Activated CD4-positive, alpha-beta T cell treated with anti-CD3 and anti-CD28 coated beads for 36 hours (primary cell): ENCODE data around the gene FBXL15. TPM values are rescaled to one million over a fixed set of nuclear protein-coding genes. Genes with fewer than 3 reads are reported as not detected.

Source experiments
- ATAC-seq: fragments of 200-7000 bp; cut with Tn5 transposase; one replicate; pipeline ENCODE4 v1.10.0; 2021; ENCODE audit warnings: mild to moderate bottlenecking, moderate library complexity
- CTCF ChIA-PET: fragments of 350-600 bp; sonication (Branson Sonifier 250); formaldehyde crosslinking; loops from one replicate; lab custom pipeline; 2021; ENCODE audit warnings: antibody characterized with exemption; lab: Charles Lee
- POLR2A ChIA-PET: fragments of 350-600 bp; sonication (Branson Sonifier 250); formaldehyde crosslinking; loops from one replicate; lab custom pipeline; 2021; ENCODE audit warnings: antibody characterized with exemption, inconsistent platforms; lab: Charles Lee
- DNase-seq: peaks from one replicate; pipeline ENCODE4 v3.0.0-alpha.2; 2020
- H3K27ac Mint-ChIP-seq: one replicate; pipeline ENCODE4 v1.8.0; 2021; ENCODE audit warnings: mixed read lengths
- H3K27me3 Mint-ChIP-seq: one replicate; pipeline ENCODE4 v1.8.0; 2021; ENCODE audit warnings: mixed read lengths
- H3K36me3 Mint-ChIP-seq: one replicate; pipeline ENCODE4 v1.8.0; 2021; ENCODE audit warnings: low read depth, mixed read lengths
- H3K4me1 Mint-ChIP-seq: one replicate; pipeline ENCODE4 v1.8.0; 2021; ENCODE audit warnings: mixed read lengths
- H3K4me3 Mint-ChIP-seq: one replicate; pipeline ENCODE4 v1.8.0; 2021; ENCODE audit warnings: mild to moderate bottlenecking, moderate library complexity, mixed read lengths
- H3K9me3 Mint-ChIP-seq: one replicate; pipeline ENCODE4 v1.8.0; 2021; ENCODE audit warnings: low read depth, mixed read lengths
- intact Hi-C, 2 experiments: fragments of 100-400 bp; cut with DNase I in 1 of 2; cut with micrococcal nuclease in 1 of 2; formaldehyde crosslinking; loops; one replicate each; pipeline versions ENCODE4 v1.14.2 to v1.15.1; 2022 to 2024; cut with DNase I, micrococcal nuclease
- total RNA-seq, 2 experiments: library from RNA; stranded (reverse); gene quantifications; one replicate each; pipeline ENCODE4 v1.2.3, GENCODE V29; 2021

FBXL15 gene
- total RNA-seq, 2 experiments from 2014 or later: 5.4 to 11.9 TPM

DNA sequence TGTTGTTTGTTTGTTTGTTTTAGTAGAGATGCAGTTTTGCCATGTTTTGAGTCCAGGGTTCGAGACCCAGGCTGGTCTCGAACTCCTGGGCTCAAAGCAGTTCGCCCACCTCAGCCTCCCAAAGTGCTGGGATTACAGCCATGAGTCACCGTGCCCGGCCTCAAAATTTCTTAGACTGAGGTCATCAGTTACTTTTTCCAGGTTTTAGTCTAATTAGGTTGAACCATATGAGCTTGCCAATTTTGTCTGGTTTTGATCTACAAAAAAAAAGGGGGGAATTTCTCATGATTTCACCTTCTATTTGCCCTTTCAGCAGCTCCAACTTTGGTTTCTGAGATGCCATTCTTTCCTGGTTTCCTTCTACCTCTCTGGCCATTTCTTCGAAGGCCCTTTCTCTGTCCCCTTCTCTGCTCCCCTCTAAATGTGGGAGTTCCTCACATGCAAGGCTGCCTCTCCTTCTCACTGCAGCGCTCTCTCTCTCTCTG is 6.2 kb downstream of the FBXL15 start:
- intact Hi-C loops: no loop called here
- peaks cover 28% of the 10 kb centered on the region for H3K4me1 Mint-ChIP-seq
- no peaks in the 10 kb centered on the region for H3K27me3 Mint-ChIP-seq
- no peak for DNase-seq
- no peak for ATAC-seq
- peaks cover 6% of the 10 kb centered on the region for H3K36me3 Mint-ChIP-seq
- no peaks in the 10 kb centered on the region for H3K9me3 Mint-ChIP-seq
- POLR2A ChIA-PET: interaction anchor here (0.9 kb wide), 1 partner anchor 42 kb away, joined by 3 read pairs; no protein-coding TSS in a partner anchor
- H3K4me3 Mint-ChIP-seq: no peak overlapping the region
- H3K27ac Mint-ChIP-seq: peak overlapping the region; percentile 60
- CTCF ChIA-PET: interaction anchor here (0.8 to 1.4 kb wide), 4 partner anchors 25 to 265 kb away, joined by 3 to 5 read pairs (median 4); no protein-coding TSS in a partner anchor

DNA sequence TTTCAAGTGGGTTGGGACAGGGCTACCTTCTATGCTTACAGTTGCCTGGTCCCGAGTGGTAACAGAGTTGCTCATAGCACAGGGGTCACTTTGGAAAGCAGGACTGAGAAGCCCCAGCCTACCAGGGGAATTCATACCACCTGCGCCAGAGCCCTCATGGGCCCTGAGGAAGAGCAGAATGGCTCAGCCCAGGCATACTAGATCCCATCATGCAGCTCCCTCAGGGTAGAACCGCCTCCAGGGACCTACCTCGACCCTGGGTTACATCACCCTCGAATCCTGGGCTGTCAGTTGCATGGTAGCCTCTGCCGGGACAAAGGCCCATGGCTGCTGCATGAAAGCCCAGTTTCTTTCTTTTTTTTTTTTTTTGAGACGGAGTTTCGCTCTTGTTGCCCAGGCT is 8.8 kb downstream of the FBXL15 start:
- ATAC-seq (no peak), DNase-seq (no peak)
- ChIA-PET CTCF (interaction anchor here (0.9 to 3.7 kb wide), 2 partner anchors 8 to 19 kb away, joined by 3 to 35 read pairs; partner anchors contain the start of gene FBXL15), POLR2A (interaction anchor here (0.6 kb wide), 1 partner anchor 21 kb away, joined by 3 read pairs; no protein-coding TSS in a partner anchor)
- intact Hi-C loops: no loop called here
- Mint-ChIP-seq H3K4me3 (no peak overlapping the region), H3K9me3 (no peaks in the 10 kb centered on the region), H3K27me3 (no peaks in the 10 kb centered on the region), H3K4me1 (peaks cover 34% of the 10 kb centered on the region), H3K27ac (no peak overlapping the region), H3K36me3 (peaks cover 2% of the 10 kb centered on the region)

DNA sequence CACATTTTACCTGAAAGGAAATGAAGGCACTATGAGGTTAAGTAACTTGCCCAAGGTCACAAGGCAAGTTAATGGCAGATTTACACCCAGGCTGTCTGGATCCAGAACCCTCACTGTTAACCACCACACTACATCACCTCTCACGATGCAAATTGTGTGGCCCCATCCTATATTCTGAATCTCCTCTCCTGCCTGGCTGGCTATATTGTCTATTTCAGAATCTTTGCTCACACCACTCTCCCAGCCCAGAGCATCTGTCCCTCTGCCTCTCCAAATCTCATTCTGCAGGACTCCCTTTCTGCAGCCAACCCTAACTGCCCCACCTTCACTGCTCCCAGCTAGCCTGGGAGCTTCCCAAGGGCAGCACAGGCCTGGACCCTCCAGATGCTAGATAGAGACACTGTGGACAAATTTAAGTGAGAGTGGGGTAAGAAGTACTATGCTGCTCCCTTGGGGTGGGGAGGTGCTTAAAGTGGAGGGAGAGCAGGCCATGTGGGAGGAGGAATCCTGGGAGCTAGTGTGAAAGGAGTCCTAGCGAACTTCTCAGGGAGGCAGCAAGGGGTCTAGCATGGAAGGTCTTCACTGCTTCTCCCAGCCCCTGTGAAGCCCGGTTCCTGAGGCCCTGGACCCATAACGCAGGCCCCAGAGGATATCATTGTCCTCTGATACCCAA is 11.0 kb downstream of the FBXL15 start:
- Mint-ChIP-seq H3K4me3 (peak overlapping the region; percentile 85), H3K36me3 (peaks cover 2% of the 10 kb centered on the region), H3K9me3 (no peaks in the 10 kb centered on the region), H3K27ac (peak overlapping the region; percentile 94), H3K4me1 (peaks cover 45% of the 10 kb centered on the region), H3K27me3 (no peaks in the 10 kb centered on the region)
- intact Hi-C loops: loop anchor here (1.0 to 10.0 kb wide), 12 partner anchors 10 to 963 kb away; partner anchors contain the start of genes ACTR1A (in 2 of the 2), ATP5MK (in 1 of the 2), GBF1 (in 1 of the 2) and NFKB2 (in 1 of the 2)
- ATAC-seq (no peak), DNase-seq (peak; percentile 24)
- ChIA-PET POLR2A (interaction anchor here (0.7 to 1.7 kb wide), 5 partner anchors 9 to 32 kb away, joined by 3 to 27 read pairs (median 5); partner anchors contain the start of genes C10orf95 and FBXL15), CTCF (interaction anchor here (0.6 to 3.7 kb wide), 11 partner anchors 10 to 262 kb away, joined by 3 to 35 read pairs (median 4); partner anchors contain the start of genes C10orf95, FBXL15 and NFKB2)

DNA sequence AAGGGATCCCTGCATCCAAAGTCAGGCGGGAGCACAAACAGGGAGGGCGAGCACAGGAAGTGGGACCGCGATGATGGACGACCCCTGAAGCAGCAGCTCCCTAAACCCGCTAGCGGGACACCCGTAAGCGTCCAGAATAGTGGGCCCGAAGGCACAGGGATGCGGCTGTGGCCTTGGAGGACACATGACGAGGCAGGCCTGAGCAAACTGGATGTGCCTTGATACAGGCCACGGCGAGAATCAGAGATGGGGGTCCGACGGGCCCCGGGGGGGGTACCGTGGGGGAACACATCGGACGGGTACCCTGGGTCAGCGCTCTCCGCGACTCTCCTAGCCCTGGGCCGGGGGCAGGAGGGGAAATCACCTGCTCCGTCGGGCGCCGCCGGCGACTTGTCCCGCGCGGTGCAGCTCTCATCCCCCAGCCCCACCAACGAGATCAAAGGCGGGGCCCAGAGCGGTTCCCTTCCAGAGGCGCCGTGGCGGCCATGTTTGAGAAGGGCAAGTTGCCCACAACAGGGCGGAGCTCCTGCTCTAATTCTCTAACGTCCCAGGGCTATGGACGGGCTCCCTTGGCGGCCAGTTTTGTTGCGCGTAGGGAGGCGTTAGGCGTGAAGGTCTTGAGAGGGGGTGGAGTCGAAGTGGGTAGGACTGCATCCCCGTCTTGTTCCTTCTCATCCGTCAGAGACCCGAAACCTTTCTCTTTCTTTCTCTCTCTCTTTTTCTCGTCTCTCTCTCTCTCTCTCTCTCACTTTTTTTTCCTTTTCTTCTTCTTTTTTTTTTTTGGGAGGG is 11.7 kb downstream of the FBXL15 start, which contains the start of gene CUEDC2:
Gene CUEDC2, minus strand, starts transcription at position 413 of the 789 bp plus-strand sequence. CDS start 7,386 bp downstream, outside the sequence.
- DNase-seq: peak; percentile 99
- Mint-ChIP-seq H3K27me3 (no peaks in the 10 kb centered on the region), H3K4me1 (peaks cover 42% of the 10 kb centered on the region), H3K9me3 (no peaks in the 10 kb centered on the region), H3K27ac (peak within 1 kb of the TSS; percentile 94), H3K4me3 (peak within 1 kb of the TSS; percentile 85), H3K36me3 (peaks cover 2% of the 10 kb centered on the region)
- ChIA-PET POLR2A (interaction anchor here (0.6 to 1.7 kb wide), 10 partner anchors 10 to 202 kb away, joined by 3 to 27 read pairs (median 4); partner anchors contain the start of genes C10orf95, FBXL15 and NFKB2), CTCF (interaction anchor here (0.7 to 3.7 kb wide), 12 partner anchors 10 to 263 kb away, joined by 3 to 35 read pairs (median 4); partner anchors contain the start of genes C10orf95, FBXL15 and NFKB2)
- peak; percentile 94 for ATAC-seq
- intact Hi-C loops: loop anchor here (1.0 to 10.0 kb wide), 12 partner anchors 11 to 962 kb away; partner anchors contain the start of genes ACTR1A (in 2 of the 2), ATP5MK (in 1 of the 2), GBF1 (in 1 of the 2) and NFKB2 (in 1 of the 2)

DNA sequence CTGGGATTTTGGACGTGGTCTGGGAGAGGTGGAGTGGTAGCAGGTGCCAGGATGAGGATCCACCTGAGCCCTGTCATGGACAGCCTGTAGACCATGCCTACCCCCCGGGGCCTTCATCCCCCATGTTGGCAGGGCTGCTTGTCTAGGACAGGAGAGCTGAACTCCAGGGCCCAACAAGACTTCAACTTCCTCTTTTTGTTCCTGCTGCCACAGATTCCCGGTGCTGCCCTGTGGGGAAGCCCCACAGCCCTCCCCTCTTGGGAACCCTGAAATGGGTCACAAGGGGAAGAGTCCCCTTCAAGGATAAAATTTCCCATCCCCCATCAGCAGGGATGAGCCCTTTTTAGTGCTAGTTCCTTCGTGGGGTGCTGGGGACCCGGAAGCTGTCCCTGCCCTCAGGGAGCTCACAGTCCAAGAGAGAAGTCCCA is 13.0 kb downstream of the FBXL15 start:
- ATAC-seq (no peak), DNase-seq (peak; percentile 29)
- intact Hi-C loops: loop anchor here (5.0 to 10.0 kb wide), 2 partner anchors 36 to 961 kb away; partner anchors contain the start of genes ATP5MK (in 1 of the 2), NFKB2 (in 1 of the 2) and PDCD11 (in 1 of the 2)
- Mint-ChIP-seq H3K4me1 (peaks cover 46% of the 10 kb centered on the region), H3K27ac (peak overlapping the region; percentile 94), H3K27me3 (no peaks in the 10 kb centered on the region), H3K9me3 (no peaks in the 10 kb centered on the region), H3K36me3 (peaks cover 9% of the 10 kb centered on the region), H3K4me3 (peak overlapping the region; percentile 85)
- ChIA-PET POLR2A (interaction anchor here (0.6 to 1.5 kb wide), 3 partner anchors 16 to 40 kb away, joined by 3 to 5 read pairs (median 3); no protein-coding TSS in a partner anchor), CTCF (interaction anchor here (1.0 to 3.6 kb wide), 5 partner anchors 11 to 202 kb away, joined by 3 to 26 read pairs (median 3); partner anchors contain the start of genes C10orf95 and FBXL15)

DNA sequence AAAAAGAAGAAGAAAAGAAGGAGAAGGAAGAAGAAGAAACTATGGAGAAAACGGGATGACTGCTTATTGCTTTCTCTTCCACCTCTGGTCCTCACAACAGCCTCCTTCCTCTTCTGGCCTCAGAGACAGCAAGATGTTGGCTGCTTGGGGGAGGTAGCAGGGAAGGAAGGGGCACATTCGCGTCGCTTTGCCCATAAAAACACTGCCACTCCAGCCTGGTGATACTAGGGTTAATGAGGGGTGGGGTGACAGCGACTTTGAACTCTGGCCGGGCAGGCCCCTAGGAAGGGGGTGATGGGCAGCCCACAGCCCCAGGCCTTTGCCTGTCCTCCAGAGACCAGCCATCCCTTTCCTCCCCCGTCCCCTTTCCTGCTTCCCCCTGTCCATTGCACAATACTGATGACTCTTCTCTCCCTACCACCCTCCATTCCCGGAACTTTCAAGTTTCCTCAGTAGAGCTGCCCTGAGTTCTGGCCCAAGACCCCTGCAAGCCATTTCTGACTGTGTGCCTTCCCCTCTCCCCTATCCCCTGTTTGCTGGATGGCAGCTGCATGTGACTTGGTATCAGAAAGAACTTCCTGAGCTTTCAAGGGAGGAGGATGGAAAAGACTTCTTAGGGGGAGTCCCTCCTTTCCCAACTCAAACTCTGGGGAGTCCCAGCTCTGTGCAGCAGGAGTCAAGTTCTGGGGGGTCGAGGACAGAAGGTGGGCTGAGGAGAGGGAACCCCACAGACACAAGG is 13.9 kb downstream of the FBXL15 start:
- ChIA-PET CTCF (interaction anchor here (0.5 to 3.6 kb wide), 13 partner anchors 12 to 203 kb away, joined by 3 to 26 read pairs (median 3); partner anchors contain the start of gene FBXL15), POLR2A (interaction anchor here (0.9 to 1.3 kb wide), 3 partner anchors 11 to 26 kb away, joined by 3 to 4 read pairs (median 3); no protein-coding TSS in a partner anchor)
- Mint-ChIP-seq H3K9me3 (no peaks in the 10 kb centered on the region), H3K27ac (peak overlapping the region; percentile 93), H3K4me3 (peak overlapping the region; percentile 77), H3K4me1 (peaks cover 46% of the 10 kb centered on the region), H3K36me3 (peaks cover 9% of the 10 kb centered on the region), H3K27me3 (no peaks in the 10 kb centered on the region)
- intact Hi-C loops: loop anchor here (5.0 to 10.0 kb wide), 2 partner anchors 37 to 960 kb away; partner anchors contain the start of genes ATP5MK (in 1 of the 2), NFKB2 (in 1 of the 2) and PDCD11 (in 1 of the 2)
- ATAC-seq: no peak
- DNase-seq: no peak

DNA sequence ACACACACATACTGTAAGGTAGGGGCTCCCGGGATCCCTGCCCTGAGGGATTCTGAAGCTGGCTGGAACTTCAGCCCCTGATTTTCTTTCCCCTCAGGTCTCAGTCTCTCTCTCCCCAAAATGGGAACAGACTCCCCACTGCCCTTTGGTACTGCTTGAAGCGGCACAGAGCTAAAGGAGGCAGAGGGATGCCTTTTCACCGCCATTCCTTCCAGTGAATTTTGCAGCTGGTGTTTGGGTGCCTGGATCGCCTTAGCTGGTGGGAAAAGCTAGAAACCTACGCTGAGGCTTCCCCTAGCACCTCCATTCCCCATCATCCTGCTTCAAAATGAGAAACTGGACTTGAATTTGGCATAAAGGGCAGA is 14.5 kb downstream of the FBXL15 start:
- peak overlapping the region; percentile 93 for H3K27ac Mint-ChIP-seq
- intact Hi-C loops: loop anchor here in 1 of 2 experiments (10.0 kb wide), 1 partner anchor 960 kb away; the partner anchor contains the start of genes ATP5MK and PDCD11
- no peak for DNase-seq
- H3K4me3 Mint-ChIP-seq: peak overlapping the region; percentile 77
- peaks cover 9% of the 10 kb centered on the region for H3K36me3 Mint-ChIP-seq
- ChIA-PET CTCF (interaction anchor here (0.5 to 3.6 kb wide), 17 partner anchors 13 to 247 kb away, joined by 3 to 26 read pairs (median 4); partner anchors contain the start of genes C10orf95 and FBXL15), POLR2A (interaction anchor here (0.9 to 1.3 kb wide), 2 partner anchors 12 to 26 kb away, joined by 3 to 4 read pairs; no protein-coding TSS in a partner anchor)
- H3K27me3 Mint-ChIP-seq: no peaks in the 10 kb centered on the region
- H3K4me1 Mint-ChIP-seq: peaks cover 46% of the 10 kb centered on the region
- no peaks in the 10 kb centered on the region for H3K9me3 Mint-ChIP-seq
- ATAC-seq: no peak

DNA sequence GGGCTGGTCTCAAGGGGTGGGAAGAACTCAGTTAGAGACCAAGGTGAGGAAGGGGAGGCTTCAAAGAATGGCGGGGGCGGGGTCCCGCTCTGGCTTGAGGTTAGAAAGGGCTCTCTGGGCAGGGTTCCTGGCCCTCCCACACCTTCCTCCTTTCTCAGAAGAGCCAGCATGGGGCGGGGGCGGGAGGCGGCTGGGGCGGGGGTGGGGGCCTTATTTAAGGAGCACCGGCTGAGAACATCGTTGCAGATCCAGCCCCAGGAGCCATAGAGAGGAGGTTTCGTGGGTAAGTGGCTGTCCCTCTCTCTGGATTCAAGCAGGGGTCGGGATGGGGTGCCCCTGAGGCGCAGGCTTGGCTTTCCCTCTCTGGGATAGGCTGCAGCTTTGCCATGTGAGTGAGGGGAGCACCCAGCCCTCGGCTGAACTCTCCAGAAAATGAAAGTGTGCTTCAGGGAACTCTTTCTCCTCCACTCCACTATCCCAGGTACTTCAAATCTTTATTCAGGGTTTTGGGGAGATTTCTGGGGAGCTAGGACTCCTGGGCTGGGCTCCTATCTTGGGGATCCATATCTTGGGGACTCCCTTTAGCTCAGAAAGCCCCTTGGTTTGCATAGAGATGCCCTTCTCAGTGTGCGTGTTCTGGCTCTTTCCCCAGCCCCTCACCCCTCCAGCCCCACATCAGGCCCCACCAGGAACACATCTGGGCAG is 15.0 kb downstream of the FBXL15 start:
- ChIA-PET CTCF (interaction anchor here (0.6 to 3.6 kb wide), 14 partner anchors 13 to 248 kb away, joined by 3 to 26 read pairs (median 3); partner anchors contain the start of genes C10orf95 and FBXL15), POLR2A (interaction anchor here (0.8 to 1.3 kb wide), 3 partner anchors 12 to 40 kb away, joined by 3 to 4 read pairs (median 3); partner anchors contain the start of gene NFKB2)
- peak; percentile 5 for ATAC-seq
- intact Hi-C loops: loop anchor here in 1 of 2 experiments (10.0 kb wide), 1 partner anchor 959 kb away; the partner anchor contains the start of genes ATP5MK and PDCD11
- Mint-ChIP-seq H3K9me3 (no peaks in the 10 kb centered on the region), H3K4me1 (peaks cover 46% of the 10 kb centered on the region), H3K27me3 (no peaks in the 10 kb centered on the region), H3K4me3 (peak overlapping the region; percentile 77), H3K27ac (peak overlapping the region; percentile 93), H3K36me3 (peaks cover 9% of the 10 kb centered on the region)
- DNase-seq: peak; percentile 70
